GM19397 (cell line): ENCODE results near the gene RPL32.
"Not testable (repeated sequence)": the region's sequence is repeated elsewhere in the genome, so short reads cannot be mapped to it uniquely, and the experiment has no call there.

Source experiments
- ATAC-seq: cut with Tn5 transposase; IDR thresholded peaks from one replicate; pipeline ENCODE4 v1.9.1; 2021; ENCODE audit warnings: mild to moderate bottlenecking, moderate library complexity; ENCODE audit not compliant: unreplicated experiment

RPL32 gene

GRCh38 chr3:12868039-12869034, 27.0 kb upstream of the RPL32 start:
- peak; percentile 61 for ATAC-seq

DNA sequence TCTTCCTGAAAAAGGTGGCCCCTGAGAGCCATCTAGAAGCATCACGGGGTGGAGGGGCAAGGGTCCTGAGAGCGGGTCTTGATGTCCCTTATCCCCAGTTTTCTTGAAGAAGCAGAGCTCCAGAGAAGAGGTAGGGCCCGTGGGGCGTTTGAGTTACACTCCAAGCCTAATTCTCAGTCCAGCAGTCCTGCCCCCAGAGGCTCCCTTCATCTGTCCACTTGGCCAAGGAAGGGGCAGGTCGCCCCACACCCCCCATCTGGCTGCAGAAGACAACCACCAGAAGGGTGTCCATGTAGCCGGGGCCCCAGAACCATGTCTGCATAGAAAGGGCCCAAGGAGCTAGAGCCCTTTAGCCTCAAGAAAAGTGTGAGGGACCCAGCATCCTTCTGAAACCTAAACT, 25.5 kb upstream of the RPL32 start:
- no peak for ATAC-seq

GRCh38 chr3:12865271-12865670, 23.9 kb upstream of the RPL32 start:
- no peak for ATAC-seq

DNA sequence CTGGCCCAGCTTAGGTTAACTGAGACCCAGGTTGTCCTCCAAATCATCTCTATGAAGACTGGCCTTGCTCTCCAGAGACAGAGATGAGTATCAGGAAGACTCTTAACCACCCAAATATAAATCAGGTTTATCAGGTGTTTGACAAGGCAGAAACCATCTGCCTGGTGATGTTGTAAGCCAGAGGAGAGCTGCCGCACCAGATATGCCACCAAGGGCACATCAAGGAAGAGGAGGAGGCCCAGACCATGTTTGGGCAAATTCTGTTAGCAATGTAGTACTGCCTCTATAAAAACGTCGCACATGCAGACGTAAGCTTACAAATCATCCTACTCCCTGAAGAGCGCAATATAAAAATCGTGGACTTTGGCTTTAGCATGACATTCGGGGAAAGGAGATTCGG, 21.0 kb upstream of the RPL32 start:
- no peak for ATAC-seq

DNA sequence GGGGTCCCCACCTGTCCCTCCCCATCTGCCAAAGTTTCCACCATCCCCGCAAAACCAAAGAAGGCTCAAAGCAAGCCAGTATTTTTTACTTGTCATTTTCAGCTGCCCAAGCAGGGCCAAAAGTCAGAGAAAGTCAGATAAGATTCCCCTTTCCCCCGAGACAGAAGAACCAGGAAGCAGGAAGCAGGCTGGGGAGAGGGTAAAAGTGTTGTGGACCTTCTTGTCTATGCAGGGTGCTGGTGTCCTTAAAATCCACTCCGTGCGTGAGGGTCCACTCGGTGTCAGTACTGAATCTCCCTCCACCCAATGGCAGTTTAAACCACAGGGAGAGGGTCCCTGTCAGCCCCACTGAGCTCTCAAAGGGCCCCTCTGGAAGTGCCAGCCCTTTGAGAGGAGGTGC, 20.2 kb upstream of the RPL32 start:
- ATAC-seq, result no peak

GRCh38 chr3:12859840-12860239, 18.5 kb upstream of the RPL32 start:
- ATAC-seq, result no peak

- ATAC-seq, result no peak
Measured at GRCh38 chr3:12856626-12857025, 15.3 kb upstream of the RPL32 start.

- no peak for ATAC-seq
Measured at GRCh38 chr3:12854565-12854964, 13.2 kb upstream of the RPL32 start.

GRCh38 chr3:12853847-12854246, 12.5 kb upstream of the RPL32 start:
- not testable (repeated sequence) for ATAC-seq

- ATAC-seq, result no peak
Measured at GRCh38 chr3:12852201-12852600, 10.8 kb upstream of the RPL32 start.

GRCh38 chr3:12845811-12846210, 4.4 kb upstream of the RPL32 start:
- no peak for ATAC-seq

DNA sequence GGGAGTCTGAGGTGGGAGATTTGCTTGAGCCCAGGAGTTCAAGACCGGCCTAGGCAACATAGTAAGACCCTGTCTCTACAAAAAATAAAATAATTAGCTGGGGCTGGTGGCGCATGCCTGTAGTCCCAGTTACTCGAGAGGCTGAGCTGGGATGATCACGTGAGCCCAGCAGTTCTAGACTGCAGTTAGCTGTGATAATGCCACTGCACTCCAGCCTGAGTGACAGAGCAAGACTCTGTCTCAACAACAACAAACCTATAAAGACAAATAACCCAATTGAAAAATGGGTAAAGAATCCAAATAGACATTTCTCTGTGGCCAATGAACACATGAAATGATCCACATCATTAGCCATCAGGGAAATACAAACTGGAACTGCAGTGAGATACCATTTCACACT, 1.1 kb upstream of the RPL32 start:
- no peak for ATAC-seq

DNA sequence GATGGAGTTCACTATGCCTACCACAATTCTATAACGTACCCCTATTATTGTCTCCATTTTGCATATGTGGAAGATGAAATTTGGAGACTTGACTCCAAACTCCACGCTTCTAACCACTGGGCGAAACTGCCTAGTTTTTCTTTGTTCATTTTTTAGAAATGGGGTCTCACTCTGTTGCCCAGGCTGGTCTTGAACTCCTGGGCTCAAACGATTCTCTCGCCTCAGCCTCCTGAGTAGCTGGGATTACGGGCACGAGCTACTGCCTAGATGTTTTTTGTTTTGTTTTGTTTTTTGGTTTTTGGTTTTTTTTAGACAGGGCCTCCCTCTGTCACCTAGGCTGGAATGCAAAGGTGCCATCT, 584 bp upstream of the RPL32 start:
- no peak for ATAC-seq

- ATAC-seq, result peak; percentile 27
Measured at GRCh38 chr3:12840591-12841148, 695 bp downstream of the RPL32 start.

GRCh38 chr3:12840148-12840547, 1.2 kb downstream of the RPL32 start:
- not testable (repeated sequence) for ATAC-seq

DNA sequence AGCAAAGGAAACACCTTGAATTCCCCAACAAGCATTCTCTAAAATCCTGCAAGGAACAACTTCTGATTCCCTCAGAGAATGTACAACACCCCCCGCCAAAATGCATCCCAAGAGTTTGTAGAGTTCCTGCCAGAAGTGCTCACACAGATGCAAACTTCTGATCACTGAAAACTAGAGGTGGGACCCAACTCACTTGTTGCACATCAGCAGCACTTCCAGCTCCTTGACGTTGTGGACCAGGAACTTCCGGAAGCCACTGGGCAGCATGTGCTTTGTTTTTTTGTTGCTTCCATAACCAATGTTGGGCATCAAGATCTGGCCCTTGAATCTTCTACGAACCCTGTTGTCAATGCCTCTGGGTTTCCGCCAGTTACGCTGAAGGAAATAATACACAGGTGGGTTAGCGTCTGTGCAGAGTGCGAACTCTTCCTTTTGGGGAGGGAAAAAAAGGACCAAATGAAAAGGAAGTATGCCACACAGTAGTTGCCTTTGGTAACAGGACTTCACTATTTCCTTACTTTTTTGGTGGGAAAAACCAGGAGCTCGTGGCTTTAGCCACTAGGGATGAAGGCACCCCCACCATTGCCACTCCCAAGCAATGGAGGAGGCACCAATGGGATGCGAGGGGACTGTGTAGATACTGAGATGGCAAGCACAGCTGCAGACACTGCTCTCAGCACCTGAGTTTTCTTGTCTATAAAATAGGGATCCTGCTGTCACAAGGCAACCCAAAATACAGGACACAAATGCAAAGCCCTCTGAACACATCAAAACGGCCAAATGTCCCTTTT, 2.0 kb downstream of the RPL32 start:
- ATAC-seq, result no peak

DNA sequence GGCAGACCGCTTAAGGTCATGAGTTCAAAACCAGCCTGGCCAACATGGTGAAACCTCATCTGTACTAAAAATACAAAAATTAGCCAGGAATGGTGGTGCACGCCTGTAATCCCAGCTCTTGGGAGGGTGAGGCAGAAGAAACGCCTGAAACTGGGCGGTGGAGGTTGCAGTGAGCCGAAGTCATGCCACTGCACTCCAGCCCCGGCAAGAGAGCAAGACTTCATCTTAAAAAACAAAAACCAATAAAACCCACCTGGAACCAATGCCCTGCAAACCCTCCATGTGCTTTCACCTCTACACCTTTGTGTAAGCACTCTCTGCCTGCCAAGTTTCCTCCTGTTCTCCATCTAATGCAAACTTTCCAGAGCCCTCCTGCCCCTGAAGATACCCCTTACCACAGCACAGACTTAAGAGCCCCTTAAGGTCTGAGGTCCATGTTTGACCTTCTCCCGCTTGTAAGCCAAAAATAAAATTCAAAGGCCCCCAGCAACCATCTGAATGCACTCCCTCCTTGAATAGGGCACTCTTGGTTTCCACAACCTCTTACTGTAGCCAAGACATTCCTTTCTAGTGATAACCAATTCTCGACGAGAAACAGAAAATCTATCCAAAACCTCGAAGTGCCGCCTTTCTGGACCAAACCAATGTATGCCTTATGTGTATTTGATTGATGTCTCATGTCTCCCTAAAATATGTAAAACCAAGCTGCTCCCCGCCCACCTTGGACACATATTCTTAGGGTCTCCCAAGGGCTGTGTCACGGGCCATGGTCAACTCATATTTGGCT, 3.0 kb downstream of the RPL32 start:
- no peak for ATAC-seq

DNA sequence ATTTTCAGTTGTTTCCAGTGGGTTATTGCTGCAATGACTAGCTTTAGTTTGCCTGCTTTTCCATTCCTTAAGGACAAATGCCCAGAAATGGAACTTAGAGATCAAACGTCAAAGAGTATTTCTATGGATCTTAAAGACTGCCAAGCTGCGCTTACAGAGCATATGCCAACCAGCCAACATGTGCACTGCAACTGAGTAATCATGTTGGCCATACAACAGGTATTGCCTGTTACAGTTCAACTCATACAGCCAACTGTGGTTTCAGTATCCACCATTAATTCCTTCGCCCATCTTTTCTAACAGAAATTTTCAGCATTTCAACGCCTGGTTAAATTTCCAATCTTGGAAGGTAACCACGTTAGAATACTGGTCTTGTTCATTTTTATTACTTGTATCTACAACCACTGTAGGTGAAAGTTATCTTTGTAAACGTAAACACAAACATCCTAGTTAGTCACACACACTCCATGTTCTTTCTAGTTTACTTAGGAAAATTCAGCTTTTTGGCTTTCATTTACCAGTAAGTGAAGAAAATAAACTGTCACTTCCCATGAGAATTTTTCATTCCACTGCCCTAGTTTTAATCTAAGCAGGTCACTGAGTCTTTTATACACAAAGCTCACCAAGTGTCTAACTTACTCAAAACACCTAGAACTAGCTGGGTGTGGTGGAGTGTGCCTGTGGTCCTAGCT, 3.9 kb downstream of the RPL32 start:
- no peak for ATAC-seq

DNA sequence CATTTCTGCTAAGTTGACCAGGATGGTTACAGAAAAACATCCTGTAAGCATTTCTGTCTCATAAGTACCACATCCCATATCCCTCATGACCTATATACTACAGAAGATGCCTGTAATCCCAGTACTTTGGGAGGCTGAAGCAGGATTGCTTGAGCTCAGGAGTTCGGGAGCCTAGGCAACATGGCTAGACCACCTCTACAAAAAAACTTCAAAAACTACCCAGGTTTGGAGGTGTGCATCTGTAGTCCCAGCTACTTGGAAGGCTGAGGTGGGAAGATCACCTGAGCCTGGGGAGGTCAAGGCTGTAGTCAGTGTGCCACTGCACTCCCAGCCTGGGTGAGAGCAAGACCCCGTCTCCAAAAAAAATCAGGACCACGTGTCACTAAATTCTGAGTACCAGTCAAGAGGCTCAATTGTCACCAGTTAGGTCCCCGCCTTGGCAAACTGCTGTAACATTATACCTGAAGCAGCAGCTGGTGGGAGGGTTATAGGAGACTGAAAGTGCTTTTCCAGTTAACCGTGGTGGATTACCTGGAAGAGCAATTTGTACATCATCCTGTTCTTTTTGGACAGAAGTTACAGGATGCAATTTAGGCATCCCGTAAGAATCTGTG, 6.2 kb downstream of the RPL32 start:
- ATAC-seq, result no peak
